WTC11 (cell line): ENCODE results near the gene TINAGL1. TPM values are rescaled to one million over a fixed set of nuclear protein-coding genes. Genes with fewer than 3 reads are reported as not detected.

ENCODE experiments used
- ATAC-seq: fragments of 200-7000 bp; cut with Tn5 transposase; 2 replicates; pipeline ENCODE4 v1.10.0; 2021; ENCODE audit warnings: mild to moderate bottlenecking, moderate library complexity
- CTCF ChIA-PET: fragments of 300-600 bp; sonication (Branson Sonifier 250); formaldehyde crosslinking; loops from one replicate; lab custom pipeline; 2021; ENCODE audit warnings: antibody characterized with exemption; lab: Charles Lee
- POLR2A ChIA-PET: fragments of 350-600 bp; sonication (Branson Sonifier 250); formaldehyde crosslinking; loops from one replicate; lab custom pipeline; 2021; ENCODE audit warnings: antibody characterized with exemption; lab: Charles Lee
- DNase-seq: peaks from one replicate; pipeline ENCODE4 v3.0.0; 2021; ENCODE audit warnings: low spot score
- H3K27ac Mint-ChIP-seq: 2 replicates; pipeline ENCODE4 v1.8.0; 2021; ENCODE audit warnings: mixed read lengths
- H3K27me3 Mint-ChIP-seq: 2 replicates; pipeline ENCODE4 v1.8.0; 2021; ENCODE audit warnings: low read depth, mild to moderate bottlenecking, moderate library complexity, mixed read lengths
- H3K36me3 Mint-ChIP-seq: 2 replicates; pipeline ENCODE4 v1.8.0; 2021; ENCODE audit warnings: mixed read lengths
- H3K4me1 Mint-ChIP-seq: 2 replicates; pipeline ENCODE4 v1.8.0; 2022; ENCODE audit warnings: mixed read lengths
- H3K4me3 Mint-ChIP-seq: 2 replicates; pipeline ENCODE4 v1.8.0; 2021; ENCODE audit warnings: mild to moderate bottlenecking, moderate library complexity, mixed read lengths
- H3K9me3 Mint-ChIP-seq: 2 replicates; pipeline ENCODE4 v1.8.0; 2021; ENCODE audit warnings: mixed read lengths
- ATF6 ChIP-seq: sonication (generic); formaldehyde crosslinking; IDR thresholded peaks from 2 replicates; pipeline ENCODE4 v1.8.1; 2023; ENCODE audit warnings: mild to moderate bottlenecking, missing genetic modification reagents
- GABPB1 ChIP-seq: sonication (generic); formaldehyde crosslinking; IDR thresholded peaks from 2 replicates; pipeline ENCODE4 v1.8.1; 2023; ENCODE audit warnings: mild to moderate bottlenecking, missing genetic modification reagents
- MXD4 ChIP-seq: fragments of 250-450 bp; sonication (Bioruptor Pico); IDR thresholded peaks from 2 replicates; pipeline ENCODE4 v1.8.0; 2021; ENCODE audit warnings: mild to moderate bottlenecking, moderate library complexity, borderline replicate concordance
- NFYB ChIP-seq: sonication (generic); formaldehyde crosslinking; conservative IDR thresholded peaks from 2 replicates; pipeline ENCODE4 v1.8.0; 2022; ENCODE audit warnings: low read depth, missing genetic modification reagents
- RELA ChIP-seq: sonication (generic); formaldehyde crosslinking; IDR thresholded peaks from 2 replicates; pipeline ENCODE4 v1.8.1; 2022; ENCODE audit warnings: missing genetic modification reagents, mild to moderate bottlenecking, borderline replicate concordance
- RORB ChIP-seq: fragments of 250-450 bp; sonication (Bioruptor Pico); IDR thresholded peaks from 2 replicates; pipeline ENCODE4 v1.9.0; 2021; ENCODE audit warnings: mild to moderate bottlenecking
- SMAD3 ChIP-seq: sonication (generic); formaldehyde crosslinking; IDR thresholded peaks from 2 replicates; pipeline ENCODE4 v1.8.0; 2022; ENCODE audit warnings: missing genetic modification reagents, mild to moderate bottlenecking, borderline replicate concordance
- SMAD4 ChIP-seq: sonication (generic); formaldehyde crosslinking; IDR thresholded peaks from 2 replicates; pipeline ENCODE4 v1.8.0; 2022; ENCODE audit warnings: mild to moderate bottlenecking, missing genetic modification reagents
- TEAD1 ChIP-seq: sonication (generic); formaldehyde crosslinking; IDR thresholded peaks from 2 replicates; pipeline ENCODE4 v1.8.0; 2022; ENCODE audit warnings: mild to moderate bottlenecking, missing genetic modification reagents
- TP53 ChIP-seq: sonication (generic); formaldehyde crosslinking; IDR thresholded peaks from 2 replicates; pipeline ENCODE4 v1.8.1; 2023; ENCODE audit warnings: mild to moderate bottlenecking, missing genetic modification reagents
- USF1 ChIP-seq: sonication (generic); formaldehyde crosslinking; IDR thresholded peaks from 2 replicates; pipeline ENCODE4 v1.8.0; 2022; ENCODE audit warnings: mild to moderate bottlenecking, missing genetic modification reagents
- ZNF281 ChIP-seq: sonication (generic); formaldehyde crosslinking; IDR thresholded peaks from 2 replicates; pipeline ENCODE4 v1.8.0; 2023; ENCODE audit warnings: mild to moderate bottlenecking, missing genetic modification reagents
- ZSCAN18 ChIP-seq: fragments of 250-450 bp; sonication (Bioruptor Pico); IDR thresholded peaks from 2 replicates; pipeline ENCODE4 v2.1.2; 2022; ENCODE audit warnings: mild to moderate bottlenecking, moderate library complexity
- total RNA-seq: library from RNA; stranded (reverse); gene quantifications from 3 replicates; pipeline ENCODE4 v1.2.3, GENCODE V29; 2021

The TINAGL1 gene
- total RNA-seq, 1 experiment from 2014 or later, result 7.2 TPM

- no peak for TF ChIP-seq ZNF281 (CRISPR knock-in tag)
- no peak for TF ChIP-seq SMAD4 (CRISPR knock-in tag)
- TF ChIP-seq, all 79 proteins: peak for 0
Measured at GRCh38 chr1:31564606-31564989, 11.7 kb upstream of the TINAGL1 start (continued).

- H3K27ac Mint-ChIP-seq, result no peak overlapping the region
- H3K4me3 Mint-ChIP-seq, result no peak overlapping the region
- DNase-seq, result no peak
- H3K4me1 Mint-ChIP-seq, result peaks cover 11% of the 10 kb centered on the region
- H3K27me3 Mint-ChIP-seq, result no peaks in the 10 kb centered on the region; the same call in none of the 2 replicates
- no peaks in the 10 kb centered on the region for H3K36me3 Mint-ChIP-seq
- no peaks in the 10 kb centered on the region for H3K9me3 Mint-ChIP-seq
- no peak for TF ChIP-seq TP53
- TF ChIP-seq, all 79 proteins: peak for 0
- ChIA-PET POLR2A (no interaction called here), CTCF (interaction anchor here (0.9 to 1.7 kb wide), 2 partner anchors 19 to 20 kb away, joined by 3 to 4 read pairs; no protein-coding TSS in a partner anchor)
- ATAC-seq, result no peak
Measured at GRCh38 chr1:31567956-31568570, 8.3 kb upstream of the TINAGL1 start.

GRCh38 chr1:31568895-31569595, 7.3 kb upstream of the TINAGL1 start:
- ChIA-PET CTCF (interaction anchor here (0.6 to 1.7 kb wide), 6 partner anchors 11 to 201 kb away, joined by 3 to 7 read pairs (median 3); partner anchors contain the start of gene HCRTR1), POLR2A (no interaction called here)
- no peak for ATAC-seq
- no peak overlapping the region for H3K27ac Mint-ChIP-seq
- H3K4me1 Mint-ChIP-seq, result peaks cover 7% of the 10 kb centered on the region
- H3K36me3 Mint-ChIP-seq, result no peaks in the 10 kb centered on the region
- H3K27me3 Mint-ChIP-seq, result no peaks in the 10 kb centered on the region; the same call in none of the 2 replicates
- DNase-seq, result no peak
- H3K4me3 Mint-ChIP-seq, result no peak overlapping the region
- no peaks in the 10 kb centered on the region for H3K9me3 Mint-ChIP-seq
- TF ChIP-seq RELA (CRISPR knock-in tag) (no peak), NFYB (CRISPR knock-in tag) (no peak), MXD4 (CRISPR knock-in tag) (no peak), ATF6 (CRISPR knock-in tag) (no peak), USF1 (CRISPR knock-in tag) (no peak), GABPB1 (no peak), ZSCAN18 (CRISPR knock-in tag) (no peak), TEAD1 (CRISPR knock-in tag) (no peak), SMAD3 (CRISPR knock-in tag) (no peak), RORB (CRISPR knock-in tag) (no peak)
